Measurements from ENCODE around the gene MTMR6. TPM values are rescaled to one million over a fixed set of nuclear protein-coding genes. Genes with fewer than 3 reads are reported as not detected.

The MTMR6 gene
- total RNA-seq, 1 experiment from 2014 or later = 9.7 TPM

- ChIA-PET POLR2A (no interaction called here), CTCF (no interaction called here)
- intact Hi-C loops (cut with micrococcal nuclease; ENCODE audit: unreplicated experiment) (no loop called here), in situ Hi-C loops (cut with HindIII; ENCODE audit: low pct_unique_long_range_greater_than_20kb, low sequenced_read_pairs) (no loop called here)
- H3K27ac ChIP-seq (ENCODE audit: low read length) = no peak overlapping the region
- no peaks in the 10 kb centered on the region; the same call in 1 of the 2 replicates for H3K4me1 ChIP-seq (ENCODE audit: control insufficient read depth, insufficient read depth, low read length)
- no peaks in the 10 kb centered on the region for H3K27me3 ChIP-seq (ENCODE audit: control insufficient read depth, insufficient read depth, low read length)
- H3K36me3 ChIP-seq (ENCODE audit: control insufficient read depth, insufficient read depth, low read length) = peaks cover 3% of the 10 kb centered on the region; the same call in 1 of the 2 replicates
- ATAC-seq (no peak), DNase-seq (ENCODE audit: low read depth, low spot score) (no peak)
- H3K9me3 ChIP-seq (ENCODE audit: control insufficient read depth, insufficient read depth, low read depth, low read length) = no peaks in the 10 kb centered on the region
- no TSS peak for BruUV-seq (replicated peaks)
- H3K4me3 ChIP-seq (ENCODE audit: low read depth in 2 of 2, low read length in 2 of 2) = no peak overlapping the region
- TF ChIP-seq CTCF (IDR thresholded peaks at IDR 0.05) (no peak), TCF7L2 (IDR thresholded peaks at IDR 0.05; ENCODE audit: low read depth, low read length) (no peak), SIN3A (IDR thresholded peaks at IDR 0.05; ENCODE audit: borderline replicate concordance, insufficient read depth, low read depth, low read length) (no peak), POLR2AphosphoS5 (IDR thresholded peaks at IDR 0.05; ENCODE audit: low read depth, low read length) (no peak)
- TF ChIP-seq, protein P1, sequence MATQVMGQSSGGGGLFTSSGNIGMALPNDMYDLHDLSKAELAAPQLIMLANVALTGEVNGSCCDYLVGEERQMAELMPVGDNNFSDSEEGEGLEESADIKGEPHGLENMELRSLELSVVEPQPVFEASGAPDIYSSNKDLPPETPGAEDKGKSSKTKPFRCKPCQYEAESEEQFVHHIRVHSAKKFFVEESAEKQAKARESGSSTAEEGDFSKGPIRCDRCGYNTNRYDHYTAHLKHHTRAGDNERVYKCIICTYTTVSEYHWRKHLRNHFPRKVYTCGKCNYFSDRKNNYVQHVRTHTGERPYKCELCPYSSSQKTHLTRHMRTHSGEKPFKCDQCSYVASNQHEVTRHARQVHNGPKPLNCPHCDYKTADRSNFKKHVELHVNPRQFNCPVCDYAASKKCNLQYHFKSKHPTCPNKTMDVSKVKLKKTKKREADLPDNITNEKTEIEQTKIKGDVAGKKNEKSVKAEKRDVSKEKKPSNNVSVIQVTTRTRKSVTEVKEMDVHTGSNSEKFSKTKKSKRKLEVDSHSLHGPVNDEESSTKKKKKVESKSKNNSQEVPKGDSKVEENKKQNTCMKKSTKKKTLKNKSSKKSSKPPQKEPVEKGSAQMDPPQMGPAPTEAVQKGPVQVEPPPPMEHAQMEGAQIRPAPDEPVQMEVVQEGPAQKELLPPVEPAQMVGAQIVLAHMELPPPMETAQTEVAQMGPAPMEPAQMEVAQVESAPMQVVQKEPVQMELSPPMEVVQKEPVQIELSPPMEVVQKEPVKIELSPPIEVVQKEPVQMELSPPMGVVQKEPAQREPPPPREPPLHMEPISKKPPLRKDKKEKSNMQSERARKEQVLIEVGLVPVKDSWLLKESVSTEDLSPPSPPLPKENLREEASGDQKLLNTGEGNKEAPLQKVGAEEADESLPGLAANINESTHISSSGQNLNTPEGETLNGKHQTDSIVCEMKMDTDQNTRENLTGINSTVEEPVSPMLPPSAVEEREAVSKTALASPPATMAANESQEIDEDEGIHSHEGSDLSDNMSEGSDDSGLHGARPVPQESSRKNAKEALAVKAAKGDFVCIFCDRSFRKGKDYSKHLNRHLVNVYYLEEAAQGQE (IDR thresholded peaks at IDR 0.05; ENCODE audit: insufficient read depth in 1 of 2, low read depth in 2 of 2, low read length in 1 of 2) = no peak
These were observed 34.5 kb downstream of the MTMR6 start for GRCh38 chr13:25252752-25253151.

DNA sequence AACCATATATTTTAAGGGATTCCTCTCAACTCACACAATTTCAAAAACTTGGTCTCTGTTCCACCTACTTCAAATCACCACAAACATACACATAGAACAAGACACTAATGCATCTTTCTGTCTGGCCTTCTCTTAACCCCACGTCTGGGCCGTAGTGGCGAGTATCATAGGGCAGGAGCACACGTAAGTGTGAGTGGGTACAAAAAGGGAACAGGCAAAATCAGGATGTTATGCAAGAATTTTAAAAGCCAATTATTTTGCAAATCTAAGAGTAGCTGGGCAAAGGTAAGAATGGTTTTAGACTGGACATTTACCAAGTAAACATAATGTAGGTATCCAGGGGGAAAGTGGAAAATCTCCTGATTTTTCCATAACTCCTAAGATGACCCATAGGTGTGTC lies 35.1 kb downstream of the MTMR6 start:
- ChIA-PET CTCF (no interaction called here), POLR2A (no interaction called here)
- H3K27me3 ChIP-seq (ENCODE audit: control insufficient read depth, insufficient read depth, low read length) = no peaks in the 10 kb centered on the region
- H3K36me3 ChIP-seq (ENCODE audit: control insufficient read depth, insufficient read depth, low read length) = peaks cover 2% of the 10 kb centered on the region; the same call in 1 of the 2 replicates
- DNase-seq (ENCODE audit: low read depth, low spot score) (no peak), ATAC-seq (no peak)
- H3K4me3 ChIP-seq (ENCODE audit: low read depth in 2 of 2, low read length in 2 of 2) = no peak overlapping the region
- H3K4me1 ChIP-seq (ENCODE audit: control insufficient read depth, insufficient read depth, low read length) = no peaks in the 10 kb centered on the region; the same call in 1 of the 2 replicates
- TF ChIP-seq CTCF (IDR thresholded peaks at IDR 0.05) = no peak
- TF ChIP-seq SIN3A (IDR thresholded peaks at IDR 0.05; ENCODE audit: borderline replicate concordance, insufficient read depth, low read depth, low read length) = no peak
- no peak for TF ChIP-seq TCF7L2 (IDR thresholded peaks at IDR 0.05; ENCODE audit: low read depth, low read length)
- TF ChIP-seq, protein P1 (IDR thresholded peaks at IDR 0.05; ENCODE audit: insufficient read depth in 1 of 2, low read depth in 2 of 2, low read length in 1 of 2) = no peak
- no peak for TF ChIP-seq POLR2AphosphoS5 (IDR thresholded peaks at IDR 0.05; ENCODE audit: low read depth, low read length)
- BruUV-seq (replicated peaks) = no TSS peak
- in situ Hi-C loops (cut with HindIII; ENCODE audit: low pct_unique_long_range_greater_than_20kb, low sequenced_read_pairs) = no loop called here
- intact Hi-C loops (cut with micrococcal nuclease; ENCODE audit: unreplicated experiment) = no loop called here
- no peak overlapping the region for H3K27ac ChIP-seq (ENCODE audit: low read length)
- no peaks in the 10 kb centered on the region for H3K9me3 ChIP-seq (ENCODE audit: control insufficient read depth, insufficient read depth, low read depth, low read length)

All from Panc1 (cell line).